GM12878 (cell line): ENCODE data around the gene SIRT7. TPM values are rescaled to one million over a fixed set of nuclear protein-coding genes. Genes with fewer than 3 reads are reported as not detected.

ENCODE experiments used
- ATAC-seq: fragments of 200-7000 bp; cut with Tn5 transposase; 3 replicates; pipeline ENCODE4 v1.9.1; 2020; ENCODE audit warnings: mild to moderate bottlenecking, moderate library complexity
- BruUV-seq: library from RNA; stranded (reverse); fragments of 400-500 nt; replicated peaks from 2 replicates; lab custom pipeline; 2021; lab: Mats Ljungman, UMichigan
- CTCF ChIA-PET: fragments of 300-600 bp; sonication (Branson Sonifier 250); formaldehyde crosslinking; extraction: SDS; loops from one replicate; lab custom pipeline; 2021; ENCODE audit warnings: inconsistent platforms; lab: Yijun Ruan, JAX
- POLR2A ChIA-PET: fragments of 350-600 bp; formaldehyde crosslinking; extraction: SDS; loops from one replicate; lab custom pipeline; 2021; ENCODE audit warnings: inconsistent platforms; lab: Charles Lee
- RAD21 ChIA-PET: fragments of 300-600 bp; sonication (Branson Sonifier 250); formaldehyde crosslinking; loops from one replicate; lab custom pipeline; 2023; ENCODE audit warnings: antibody characterized with exemption; ENCODE audit not compliant: unreplicated experiment; lab: Charles Lee
- SMC1A ChIA-PET: fragments of 300-600 bp; sonication (Branson Sonifier 250); formaldehyde crosslinking; loops from one replicate; lab custom pipeline; 2023; ENCODE audit not compliant: unreplicated experiment, uncharacterized antibody; lab: Charles Lee
- DNase-seq: peaks from one replicate; pipeline ENCODE4 v3.0.0-alpha.2; 2011; ENCODE audit warnings: low read depth, low spot score
- FAIRE-seq: peaks from 3 replicates; lab custom pipeline; 2011; peaks lifted over from hg19 to GRCh38; lab: Jason Lieb, UNC
- H2AFZ ChIP-seq: 2 replicates; pipeline ENCODE4 v1.6.0; 2011; ENCODE audit warnings: low read depth, low read length, control low read depth; ENCODE audit not compliant: control insufficient read depth
- H3K27ac ChIP-seq: 2 replicates; pipeline ENCODE4 v1.5.1; 2011; ENCODE audit warnings: control low read depth; ENCODE audit not compliant: control insufficient read depth, insufficient read depth
- H3K27me3 ChIP-seq, 2 experiments: replicated peaks in 1 of 2; 2 replicates each; pipeline versions ENCODE4 v1.6.0 to v1.6.1; 2011; ENCODE audit warnings: low read length in 1 of 2; ENCODE audit not compliant: control insufficient read depth in 2 of 2, insufficient read depth in 2 of 2
- H3K36me3 ChIP-seq, 2 experiments: 2 replicates each; pipeline ENCODE4 v1.5.1; 2011; ENCODE audit warnings: low read length in 1 of 2; ENCODE audit not compliant: control insufficient read depth in 2 of 2, insufficient read depth in 2 of 2
- H3K4me1 ChIP-seq: 2 replicates; pipeline ENCODE4 v1.6.1; 2011; ENCODE audit warnings: mild to moderate bottlenecking, low read length, moderate library complexity, mixed read lengths; ENCODE audit not compliant: control insufficient read depth, insufficient read depth
- H3K4me2 ChIP-seq: 2 replicates; pipeline ENCODE4 v1.6.0; 2011; ENCODE audit warnings: control low read depth; ENCODE audit not compliant: control insufficient read depth, insufficient read depth
- H3K4me3 ChIP-seq: fragments of 200-600 bp; sonication (generic); 2 replicates; pipeline ENCODE4 v1.5.1; 2016
- H3K79me2 ChIP-seq: 2 replicates; pipeline ENCODE4 v1.6.0; 2011; ENCODE audit warnings: low read length; ENCODE audit not compliant: control insufficient read depth, insufficient read depth
- H3K9ac ChIP-seq: 2 replicates; pipeline ENCODE4 v1.8.0; 2011; ENCODE audit warnings: low read length, control low read depth, mixed read lengths; ENCODE audit not compliant: control insufficient read depth, insufficient read depth
- H3K9me3 ChIP-seq: replicated peaks from 3 replicates; pipeline ENCODE4 v1.5.1; 2011; ENCODE audit warnings: mild to moderate bottlenecking, low read length; ENCODE audit not compliant: control insufficient read depth, insufficient read depth
- H4K20me1 ChIP-seq: 2 replicates; pipeline ENCODE4 v1.6.0; 2011; ENCODE audit not compliant: control insufficient read depth, insufficient read depth
- MYB ChIP-seq: fragments of 150-350 bp; IDR thresholded peaks from 2 replicates; pipeline ENCODE4 v1.6.1; 2014; ENCODE audit warnings: mild to moderate bottlenecking, low read depth, low read length, borderline replicate concordance
- SREBF1 ChIP-seq: IDR thresholded peaks from 2 replicates; pipeline ENCODE4 v1.6.1; 2012; ENCODE audit warnings: mild to moderate bottlenecking, low read length
- USF1 ChIP-seq: IDR thresholded peaks from 2 replicates; pipeline ENCODE4 v1.6.1; 2011; ENCODE audit warnings: borderline replicate concordance, low read depth, mild to moderate bottlenecking, moderate library complexity, mixed read lengths, low read length; ENCODE audit not compliant: insufficient read depth; ENCODE audit errors: extremely low read length
- YY1 ChIP-seq: IDR thresholded peaks from 2 replicates; pipeline ENCODE4 v1.6.1; 2011; ENCODE audit warnings: low read depth, mild to moderate bottlenecking, low read length
- ZBTB40 ChIP-seq: fragments of 450-650 bp; IDR thresholded peaks from 2 replicates; pipeline ENCODE4 v1.6.1; 2016; ENCODE audit warnings: mild to moderate bottlenecking, moderate library complexity, borderline replicate concordance
- WGBS: methylation state at CpG from one replicate; pipeline ENCODE4 v1.1.6; 2016; ENCODE audit warnings: low lambda C conversion rate; ENCODE audit not compliant: insufficient replicate concordance, insufficient coverage; ENCODE audit errors: missing lambda C conversion rate; 5-methylcytosine and 5-hydroxymethylcytosine counted together
- in situ Hi-C: fragments of 300-500 bp; cut with MboI; formaldehyde crosslinking; loops from 9 replicates; pipeline ENCODE4 v1.14.3; 2018; ENCODE audit warnings: mixed read lengths
- intact Hi-C: fragments of 100-400 bp; cut with micrococcal nuclease; formaldehyde crosslinking; loops from one replicate; pipeline ENCODE4 v1.14.2; 2022; ENCODE audit not compliant: unreplicated experiment
- polyA plus RNA-seq, 11 experiments: library from polyadenylated mRNA; depleted of rRNA in 4 of 11; unstranded in 6 of 11; stranded (reverse) in 5 of 11; fragments of >200 nt; fragmentation: Nextera tagmentation in 4 of 11; fragmentation: Illumina TruSeq in 1 of 11; extraction: Ambion mirVana in 4 of 11; extraction: Trizol in 1 of 11; gene quantifications; 1 replicate in 1 of 11; 2 replicates in 10 of 11; pipeline versions ENCODE4 v1.2.1 to v1.2.3, GENCODE V29; 2011 to 2016; ENCODE audit warnings: inconsistent platforms in 2 of 11, missing spikeins in 2 of 11, low read depth in 1 of 11
- total RNA-seq, 4 experiments: library from RNA; depleted of rRNA in 3 of 4; stranded (reverse); fragments of >200 nt in 3 of 4; fragmentation: Illumina TruSeq in 1 of 4; extraction: Trizol in 1 of 4; gene quantifications; 2 replicates each; pipeline versions ENCODE4 v1.2.1 to v1.2.3, GENCODE V29; 2013 to 2021
- TF ChIP-seq, protein P1 (sequence below): IDR thresholded peaks from 2 replicates; pipeline ENCODE4 v1.6.1; 2012; ENCODE audit warnings: low read depth, low read length, improper control_type of control experiment
- TF ChIP-seq, protein P2 (sequence below), 3 experiments: IDR thresholded peaks in 2 of 3; conservative IDR thresholded peaks in 1 of 3; 2 replicates each; pipeline ENCODE4 v1.5.1; 2011; ENCODE audit warnings: low read depth in 3 of 3, low read length in 3 of 3, mild to moderate bottlenecking in 3 of 3, control low read depth in 2 of 3, moderate library complexity in 2 of 3, inconsistent platforms in 1 of 3, mixed read lengths in 1 of 3; ENCODE audit not compliant: control insufficient read depth in 2 of 3, insufficient read depth in 1 of 3; ENCODE audit errors: extremely low read depth in 1 of 3

SIRT7 gene
- total and polyA plus RNA-seq, 10 of the 15 experiments (the other 5 are each of a cell fraction or from before 2014, with no cell fraction given) = 1.2 to 56.2 (median 22.7) TPM

GRCh38 chr17:81954131-81955057, 36.4 kb upstream of the SIRT7 start:
- 30% methylated on average over 18 of the region's 19 CpGs for WGBS
- H3K9me3 ChIP-seq = no peaks in the 10 kb centered on the region
- no peak overlapping the region for H2AFZ ChIP-seq
- H3K4me2 ChIP-seq = no peak overlapping the region
- H3K79me2 ChIP-seq = no peaks in the 10 kb centered on the region
- H3K27me3 ChIP-seq = peaks cover 2 to 10% of the 10 kb centered on the region in 2 experiments
- RAD21 ChIA-PET = interaction anchor here (1.2 to 1.7 kb wide), 2 partner anchors 66 to 85 kb away, joined by 4 to 8 read pairs; no protein-coding TSS in a partner anchor
- H3K27ac ChIP-seq = no peak overlapping the region
- DNase-seq (no peak), FAIRE-seq (no peak), ATAC-seq (no peak)
- in situ Hi-C loops (no loop called here), intact Hi-C loops (no loop called here)
- H3K9ac ChIP-seq = no peak overlapping the region
- CTCF ChIA-PET = interaction anchor here (0.6 to 2.0 kb wide), 6 partner anchors 10 to 1008 kb away, joined by 3 to 11 read pairs (median 4); partner anchors contain the start of gene CENPX
- BruUV-seq = no TSS peak
- no peak overlapping the region for H3K4me3 ChIP-seq
- H4K20me1 ChIP-seq = no peaks in the 10 kb centered on the region
- SMC1A ChIA-PET = interaction anchor here (0.8 to 1.1 kb wide), 2 partner anchors 20 to 67 kb away, joined by 3 read pairs; no protein-coding TSS in a partner anchor
- H3K4me1 ChIP-seq = no peaks in the 10 kb centered on the region
- no peaks in the 10 kb centered on the region for H3K36me3 ChIP-seq
- TF ChIP-seq SREBF1 (no peak), MYB (no peak), ZBTB40 (no peak), YY1 (no peak), USF1 (no peak)
- TF ChIP-seq, protein P1, sequence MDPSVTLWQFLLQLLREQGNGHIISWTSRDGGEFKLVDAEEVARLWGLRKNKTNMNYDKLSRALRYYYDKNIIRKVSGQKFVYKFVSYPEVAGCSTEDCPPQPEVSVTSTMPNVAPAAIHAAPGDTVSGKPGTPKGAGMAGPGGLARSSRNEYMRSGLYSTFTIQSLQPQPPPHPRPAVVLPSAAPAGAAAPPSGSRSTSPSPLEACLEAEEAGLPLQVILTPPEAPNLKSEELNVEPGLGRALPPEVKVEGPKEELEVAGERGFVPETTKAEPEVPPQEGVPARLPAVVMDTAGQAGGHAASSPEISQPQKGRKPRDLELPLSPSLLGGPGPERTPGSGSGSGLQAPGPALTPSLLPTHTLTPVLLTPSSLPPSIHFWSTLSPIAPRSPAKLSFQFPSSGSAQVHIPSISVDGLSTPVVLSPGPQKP = no peak
- TF ChIP-seq, protein P2, sequence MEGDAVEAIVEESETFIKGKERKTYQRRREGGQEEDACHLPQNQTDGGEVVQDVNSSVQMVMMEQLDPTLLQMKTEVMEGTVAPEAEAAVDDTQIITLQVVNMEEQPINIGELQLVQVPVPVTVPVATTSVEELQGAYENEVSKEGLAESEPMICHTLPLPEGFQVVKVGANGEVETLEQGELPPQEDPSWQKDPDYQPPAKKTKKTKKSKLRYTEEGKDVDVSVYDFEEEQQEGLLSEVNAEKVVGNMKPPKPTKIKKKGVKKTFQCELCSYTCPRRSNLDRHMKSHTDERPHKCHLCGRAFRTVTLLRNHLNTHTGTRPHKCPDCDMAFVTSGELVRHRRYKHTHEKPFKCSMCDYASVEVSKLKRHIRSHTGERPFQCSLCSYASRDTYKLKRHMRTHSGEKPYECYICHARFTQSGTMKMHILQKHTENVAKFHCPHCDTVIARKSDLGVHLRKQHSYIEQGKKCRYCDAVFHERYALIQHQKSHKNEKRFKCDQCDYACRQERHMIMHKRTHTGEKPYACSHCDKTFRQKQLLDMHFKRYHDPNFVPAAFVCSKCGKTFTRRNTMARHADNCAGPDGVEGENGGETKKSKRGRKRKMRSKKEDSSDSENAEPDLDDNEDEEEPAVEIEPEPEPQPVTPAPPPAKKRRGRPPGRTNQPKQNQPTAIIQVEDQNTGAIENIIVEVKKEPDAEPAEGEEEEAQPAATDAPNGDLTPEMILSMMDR (IDR thresholded peaks at IDR 0.05 in 2 of 3, conservative IDR thresholded peaks at IDR 0.05 in 1 of 3; ENCODE audit: control insufficient read depth in 2 of 3, extremely low read depth in 1 of 3, insufficient read depth in 1 of 3, low read depth in 3 of 3, low read length in 3 of 3) = no peak
- POLR2A ChIA-PET = interaction anchor here (0.6 to 0.7 kb wide), 2 partner anchors 11 to 31 kb away, joined by 3 to 5 read pairs; no protein-coding TSS in a partner anchor
